GM10266 (cell line): ENCODE results near the gene CWF19L1.
"Not testable (repeated sequence)": the region's sequence is repeated elsewhere in the genome, so short reads cannot be mapped to it uniquely, and the experiment has no call there.

Experiments used
- DNase-seq: peaks from one replicate; pipeline ENCODE4 v3.0.0; 2012; ENCODE audit errors: extremely low spot score
- CTCF ChIP-seq: IDR thresholded peaks from 2 replicates; pipeline ENCODE4 v1.5.1; 2012; ENCODE audit warnings: mild to moderate bottlenecking, low read depth; ENCODE audit not compliant: control insufficient read depth, insufficient read depth; ENCODE audit errors: missing control alignments

CWF19L1 gene

GRCh38 chr10:100267239-100268104, at the start of gene CWF19L1:
Gene CWF19L1 (minus strand): TSS chr10:100267638. CDS start chr10:100267593, 45 bp downstream.
- DNase-seq = peak; percentile 77
- no peak for TF ChIP-seq CTCF

- TF ChIP-seq CTCF = no peak
- DNase-seq = no peak
These were observed 48.2 kb upstream of the CWF19L1 start for GRCh38 chr10:100315615-100316014.

- DNase-seq = no peak
- TF ChIP-seq CTCF = no peak
These were observed 43.9 kb upstream of the CWF19L1 start for GRCh38 chr10:100311298-100311697.

- TF ChIP-seq CTCF = no peak
- no peak for DNase-seq
These were observed 40.2 kb upstream of the CWF19L1 start for GRCh38 chr10:100307684-100308083.

DNA sequence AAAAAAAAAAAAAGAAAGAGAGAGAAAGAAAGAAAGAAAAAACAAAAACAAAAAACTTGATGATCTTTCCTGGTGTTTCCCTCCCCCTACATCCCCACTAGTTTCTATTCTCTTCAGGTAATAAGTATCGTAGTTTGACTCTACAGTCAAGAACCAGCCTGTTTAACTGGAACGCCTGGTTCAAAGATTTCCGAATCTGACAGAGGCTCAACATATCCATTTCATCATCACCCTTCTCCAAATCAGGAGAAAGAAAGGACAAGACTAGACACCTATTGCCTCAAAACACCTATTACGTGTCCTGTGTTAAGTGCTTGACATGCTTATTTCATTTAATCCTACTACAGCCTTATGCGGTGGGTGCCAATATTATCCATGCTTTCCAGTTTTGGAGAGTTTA, 39.4 kb upstream of the CWF19L1 start:
- DNase-seq = no peak
- no peak for TF ChIP-seq CTCF

DNA sequence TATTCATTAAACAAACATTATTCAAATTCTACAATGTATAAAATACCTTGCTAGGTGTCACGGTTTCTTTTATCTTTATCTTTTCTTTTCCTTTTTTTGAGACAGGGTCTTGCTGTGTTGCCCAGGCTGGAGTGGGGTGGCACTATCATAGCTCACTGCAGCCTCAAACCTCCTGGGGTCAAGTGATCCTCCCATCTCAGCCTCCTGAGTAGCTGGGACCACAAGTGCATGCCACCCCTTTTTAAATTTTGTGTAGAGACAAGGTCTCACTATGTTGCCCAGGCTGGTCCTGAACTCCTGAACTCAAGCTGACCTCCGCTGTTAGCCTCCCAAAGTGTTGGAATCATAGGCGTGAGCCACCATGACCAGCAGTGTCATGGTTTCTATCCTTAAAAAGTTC, 37.0 kb upstream of the CWF19L1 start:
- DNase-seq = no peak
- TF ChIP-seq CTCF = no peak

- peak; percentile 54 for DNase-seq
These were observed 36.4 kb upstream of the CWF19L1 start for GRCh38 chr10:100303724-100304319.

GRCh38 chr10:100301123-100301522, 33.7 kb upstream of the CWF19L1 start:
- not testable (repeated sequence) for DNase-seq

More at GRCh38 chr10:100303724-100304319, 36.4 kb upstream of the CWF19L1 start:
- peak; percentile 65 for TF ChIP-seq CTCF
